Activated naive CD4-positive, alpha-beta T cell treated with Interleukin-2 at 50 U/mL for 16 hours (primary cell): Measurements from ENCODE around the gene CSGALNACT2.
"Not testable (repeated sequence)": the region's sequence is repeated elsewhere in the genome, so short reads cannot be mapped to it uniquely, and the experiment has no call there.

ENCODE experiments used
- DNase-seq: peaks from one replicate; pipeline ENCODE4 v3.0.0-alpha.2; 2020

Gene CSGALNACT2

DNA sequence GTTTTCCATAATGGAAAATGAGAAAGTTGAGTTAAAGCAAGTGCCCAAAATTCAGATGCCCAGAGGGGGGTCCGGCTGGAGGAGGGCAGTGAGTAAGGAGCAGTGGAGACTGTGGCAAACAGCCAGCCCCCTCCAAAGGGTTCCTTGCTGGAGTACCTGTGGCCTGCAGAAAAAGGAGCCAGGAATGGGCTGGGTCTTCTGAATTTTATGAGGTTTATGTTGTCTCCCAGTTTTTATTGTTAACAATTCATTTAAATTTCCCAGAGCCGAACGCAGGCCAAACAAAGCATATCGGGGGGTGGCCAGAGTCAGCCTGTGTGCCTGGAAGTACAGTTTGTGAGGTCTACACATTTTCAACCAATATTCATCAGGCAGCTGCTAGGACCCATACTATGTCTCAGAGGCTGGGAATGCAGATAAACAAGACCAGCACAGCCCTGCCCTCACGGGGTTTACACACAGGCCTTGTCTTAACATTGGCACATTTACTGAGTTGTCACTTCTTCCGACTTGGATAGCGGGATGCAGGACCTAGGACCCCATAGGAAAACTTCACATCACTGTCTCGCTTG lies 12.9 kb upstream of the CSGALNACT2 start:
- no peak for DNase-seq

DNA sequence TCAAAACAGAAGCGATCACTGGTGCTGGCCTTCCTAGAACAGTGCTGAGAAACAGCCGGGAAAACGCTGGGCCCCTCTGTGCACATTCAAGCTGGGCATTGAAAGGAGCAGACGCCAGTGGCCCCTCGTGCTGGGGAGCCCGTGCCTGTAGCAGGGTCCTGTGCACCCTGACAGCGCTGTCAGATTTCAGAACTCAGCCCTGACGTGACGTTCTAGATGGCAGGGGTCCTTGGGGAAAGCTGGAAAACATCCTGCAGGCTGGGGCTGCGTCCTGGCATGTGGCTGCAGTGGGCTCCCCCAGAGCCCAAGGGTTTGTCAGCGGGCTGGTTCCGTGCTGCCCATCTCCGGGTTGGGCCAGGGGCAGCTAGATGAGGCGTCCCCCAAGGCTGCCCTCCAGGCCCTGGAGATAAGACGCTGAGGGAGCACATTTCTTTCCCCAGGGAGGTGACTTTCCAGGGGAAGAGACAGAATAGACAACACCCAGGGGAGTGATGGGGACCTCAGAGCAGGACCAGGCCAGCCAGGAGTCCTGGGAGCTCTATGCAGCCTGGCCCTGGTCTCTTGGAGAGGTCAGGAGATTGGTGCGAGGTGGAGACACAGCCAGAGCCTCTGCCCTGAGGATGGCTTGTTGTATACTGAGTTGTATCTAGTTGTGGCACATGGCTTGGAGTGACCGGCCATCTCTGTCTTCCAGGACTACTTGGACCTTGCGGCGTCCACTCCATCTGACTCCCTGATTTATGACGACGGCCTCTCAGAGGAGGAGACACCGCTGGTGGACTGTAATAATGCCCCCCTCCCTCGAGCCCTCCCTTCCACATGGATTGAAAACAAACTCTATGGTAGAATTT lies 12.1 kb upstream of the CSGALNACT2 start:
- no peak for DNase-seq

DNA sequence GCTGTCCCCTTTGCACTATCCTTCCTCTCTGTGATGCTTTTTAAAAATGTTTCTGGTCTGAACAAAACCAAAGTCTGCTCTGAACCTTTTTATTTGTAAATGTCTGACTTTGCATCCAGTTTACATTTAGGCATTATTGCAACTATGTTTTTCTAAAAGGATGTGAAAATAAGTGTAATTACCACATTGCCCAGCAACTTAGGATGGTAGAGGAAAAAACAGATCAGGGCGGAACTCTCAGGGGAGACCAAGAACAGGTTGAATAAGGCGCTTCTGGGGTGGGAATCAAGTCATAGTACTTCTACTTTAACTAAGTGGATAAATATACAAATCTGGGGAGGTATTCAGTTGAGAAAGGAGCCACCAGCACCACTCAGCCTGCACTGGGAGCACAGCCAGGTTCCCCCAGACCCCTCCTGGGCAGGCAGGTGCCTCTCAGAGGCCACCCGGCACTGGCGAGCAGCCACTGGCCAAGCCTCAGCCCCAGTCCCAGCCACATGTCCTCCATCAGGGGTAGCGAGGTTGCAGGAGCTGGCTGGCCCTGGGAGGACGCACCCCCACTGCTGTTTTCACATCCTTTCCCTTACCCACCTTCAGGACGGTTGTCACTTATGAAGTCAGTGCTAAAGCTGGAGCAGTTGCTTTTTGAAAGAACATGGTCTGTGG lies 11.4 kb upstream of the CSGALNACT2 start:
- DNase-seq, result no peak

DNA sequence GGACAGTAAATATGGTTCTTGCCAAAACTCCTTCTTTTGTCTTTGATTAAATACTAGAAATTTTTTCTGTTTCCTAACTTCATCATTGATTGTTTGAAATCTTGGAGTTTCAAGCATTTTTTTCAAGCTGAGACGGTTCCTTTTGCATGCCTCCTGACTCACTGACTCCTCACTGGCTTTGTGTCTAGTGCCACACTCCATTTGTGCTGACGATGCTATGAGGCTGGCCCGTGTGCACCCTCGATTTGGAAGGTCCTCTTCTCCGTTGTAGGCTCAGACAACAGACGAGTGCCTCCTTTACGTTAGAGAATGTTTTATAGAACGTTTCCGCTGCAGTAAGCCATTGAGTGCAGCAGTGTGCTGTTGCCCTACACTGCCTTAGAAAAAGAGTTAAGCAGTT lies 10.8 kb upstream of the CSGALNACT2 start:
- no peak for DNase-seq

DNA sequence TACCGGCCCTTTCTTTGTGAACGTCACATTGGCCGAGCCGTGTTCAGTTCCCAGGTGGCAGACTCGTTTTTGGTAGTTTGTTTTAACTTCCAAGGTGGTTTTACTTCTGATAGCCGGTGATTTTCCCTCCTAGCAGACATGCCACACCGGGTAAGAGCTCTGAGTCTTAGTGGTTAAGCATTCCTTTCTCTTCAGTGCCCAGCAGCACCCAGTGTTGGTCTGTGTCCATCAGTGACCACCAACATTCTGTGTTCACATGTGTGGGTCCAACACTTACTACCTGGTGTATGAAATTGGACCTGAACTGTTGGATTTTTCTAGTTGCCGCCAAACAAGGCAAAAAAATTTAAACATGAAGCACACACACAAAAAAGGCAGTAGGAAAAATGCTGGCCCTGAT lies 9.9 kb upstream of the CSGALNACT2 start:
- DNase-seq, result no peak

DNA sequence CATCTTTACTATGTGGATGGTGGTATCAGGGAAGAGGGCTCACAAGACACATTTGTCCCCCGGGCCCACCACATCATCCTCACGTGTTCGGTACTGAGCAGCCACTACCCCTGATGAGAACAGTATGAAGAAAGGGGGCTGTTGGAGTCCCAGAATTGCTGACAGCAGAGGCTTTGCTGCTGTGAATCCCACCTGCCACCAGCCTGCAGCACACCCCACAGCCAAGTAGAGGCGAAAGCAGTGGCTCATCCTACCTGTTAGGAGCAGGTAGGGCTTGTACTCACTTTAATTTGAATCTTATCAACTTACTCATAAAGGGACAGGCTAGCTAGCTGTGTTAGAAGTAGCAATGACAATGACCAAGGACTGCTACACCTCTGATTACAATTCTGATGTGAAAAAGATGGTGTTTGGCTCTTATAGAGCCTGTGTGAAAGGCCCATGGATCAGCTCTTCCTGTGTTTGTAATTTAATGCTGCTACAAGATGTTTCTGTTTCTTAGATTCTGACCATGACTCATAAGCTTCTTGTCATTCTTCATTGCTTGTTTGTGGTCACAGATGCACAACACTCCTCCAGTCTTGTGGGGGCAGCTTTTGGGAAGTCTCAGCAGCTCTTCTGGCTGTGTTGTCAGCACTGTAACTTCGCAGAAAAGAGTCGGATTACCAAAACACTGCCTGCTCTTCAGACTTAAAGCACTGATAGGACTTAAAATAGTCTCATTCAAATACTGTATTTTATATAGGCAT lies 9.1 kb upstream of the CSGALNACT2 start:
- peak; percentile 37 for DNase-seq

DNA sequence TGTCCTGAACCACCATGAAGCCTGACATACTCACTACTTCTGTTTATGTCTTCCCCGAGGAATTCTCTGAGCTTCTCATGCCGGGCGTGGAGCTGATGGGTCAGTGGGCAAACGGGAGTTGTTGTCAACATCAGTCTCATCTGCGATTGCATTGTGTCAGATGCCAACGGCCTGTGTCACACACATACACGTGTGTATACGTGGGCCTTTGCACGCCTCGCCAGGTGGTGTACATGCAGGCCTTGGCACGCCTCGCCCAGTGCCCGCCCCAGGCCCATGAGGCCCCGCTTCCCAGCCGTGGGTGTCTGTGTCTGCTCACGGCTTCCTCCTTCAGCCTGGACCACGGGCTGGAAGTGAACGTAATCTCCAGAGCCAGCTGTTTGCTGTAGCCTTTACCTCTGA lies 7.5 kb upstream of the CSGALNACT2 start:
- DNase-seq, result no peak

DNA sequence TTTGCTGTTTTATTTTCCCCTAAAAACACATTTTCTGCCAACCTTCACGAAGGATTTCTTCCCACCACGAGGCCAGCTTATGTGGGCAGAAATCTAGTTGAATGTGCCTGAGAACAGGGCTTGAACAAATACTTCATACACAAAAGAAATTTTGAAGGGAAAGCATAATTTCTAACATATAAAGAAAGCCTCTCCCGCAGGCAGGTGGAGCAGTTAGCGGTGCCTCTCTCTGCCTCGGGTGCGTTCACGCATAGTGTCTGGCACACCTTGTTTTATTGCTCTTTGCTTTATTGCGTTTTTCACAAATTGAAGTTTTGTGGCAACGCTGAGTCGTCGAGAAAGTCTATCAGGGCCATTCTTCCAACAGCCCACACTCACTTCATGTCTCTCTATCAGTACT lies 7.0 kb upstream of the CSGALNACT2 start:
- DNase-seq, result no peak

DNA sequence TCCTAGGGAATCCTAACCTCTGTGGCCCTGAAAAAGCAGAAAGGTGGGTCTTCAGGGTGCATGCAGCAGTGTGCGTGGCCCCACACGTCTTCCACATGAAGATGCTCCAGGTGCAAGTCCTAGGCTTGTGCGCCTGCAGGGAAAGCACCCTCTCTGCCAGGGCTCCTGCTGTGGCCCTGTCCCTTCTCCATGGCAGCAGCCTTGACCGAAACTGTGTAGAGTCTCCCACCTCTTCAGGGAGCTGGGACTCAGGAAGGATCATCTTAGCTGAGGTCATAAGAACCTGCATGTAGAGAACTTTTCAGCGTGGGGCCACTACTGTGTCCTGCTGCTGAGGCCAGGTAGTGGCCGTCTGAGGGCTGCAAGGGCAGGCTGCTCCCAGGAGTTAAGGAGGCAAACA lies 6.3 kb upstream of the CSGALNACT2 start:
- DNase-seq, result no peak

DNA sequence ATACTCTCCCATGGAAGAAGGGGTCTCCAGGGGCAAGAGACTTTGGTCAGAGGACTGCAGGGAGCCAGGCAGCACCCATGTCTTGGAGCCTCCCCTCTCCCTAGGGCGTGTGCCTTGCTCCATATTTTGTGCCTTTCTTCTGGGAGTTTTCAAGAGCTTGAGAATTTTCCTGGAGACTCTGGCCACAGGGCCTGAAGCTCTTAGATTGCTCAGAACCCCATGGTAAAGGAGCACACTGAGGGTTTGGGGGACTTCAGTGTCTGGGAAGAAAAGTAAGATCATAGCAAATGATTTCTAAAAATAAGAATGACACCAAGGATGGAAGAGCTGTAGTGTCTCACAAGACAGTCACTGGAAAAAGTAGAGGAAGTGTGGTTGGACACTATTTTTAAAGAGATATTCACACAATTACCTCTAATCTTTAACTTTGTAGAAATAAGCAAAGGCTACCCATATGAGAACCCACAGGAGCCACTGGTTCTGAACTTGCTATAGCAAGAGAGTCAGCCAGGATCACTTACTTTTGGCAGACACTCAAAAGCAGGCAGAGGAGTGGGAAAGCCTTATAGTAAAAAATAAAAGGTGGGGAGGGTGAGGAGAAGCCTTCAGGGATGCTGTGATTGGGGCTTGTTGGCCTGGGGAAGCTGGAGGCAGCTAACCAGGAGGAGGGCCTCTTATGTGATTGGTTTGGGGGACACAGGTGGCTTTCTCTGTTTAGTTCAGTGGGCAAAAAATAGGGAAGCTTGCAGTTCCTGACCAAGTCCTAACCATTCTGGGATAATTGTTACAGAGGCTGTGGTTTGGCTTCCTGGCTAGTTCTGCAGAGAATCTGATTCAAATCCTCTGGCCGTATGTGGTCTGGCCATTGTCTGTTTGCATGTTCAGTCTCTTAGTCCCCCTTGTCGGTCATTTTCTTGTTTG lies 5.1 kb upstream of the CSGALNACT2 start:
- DNase-seq, result no peak

DNA sequence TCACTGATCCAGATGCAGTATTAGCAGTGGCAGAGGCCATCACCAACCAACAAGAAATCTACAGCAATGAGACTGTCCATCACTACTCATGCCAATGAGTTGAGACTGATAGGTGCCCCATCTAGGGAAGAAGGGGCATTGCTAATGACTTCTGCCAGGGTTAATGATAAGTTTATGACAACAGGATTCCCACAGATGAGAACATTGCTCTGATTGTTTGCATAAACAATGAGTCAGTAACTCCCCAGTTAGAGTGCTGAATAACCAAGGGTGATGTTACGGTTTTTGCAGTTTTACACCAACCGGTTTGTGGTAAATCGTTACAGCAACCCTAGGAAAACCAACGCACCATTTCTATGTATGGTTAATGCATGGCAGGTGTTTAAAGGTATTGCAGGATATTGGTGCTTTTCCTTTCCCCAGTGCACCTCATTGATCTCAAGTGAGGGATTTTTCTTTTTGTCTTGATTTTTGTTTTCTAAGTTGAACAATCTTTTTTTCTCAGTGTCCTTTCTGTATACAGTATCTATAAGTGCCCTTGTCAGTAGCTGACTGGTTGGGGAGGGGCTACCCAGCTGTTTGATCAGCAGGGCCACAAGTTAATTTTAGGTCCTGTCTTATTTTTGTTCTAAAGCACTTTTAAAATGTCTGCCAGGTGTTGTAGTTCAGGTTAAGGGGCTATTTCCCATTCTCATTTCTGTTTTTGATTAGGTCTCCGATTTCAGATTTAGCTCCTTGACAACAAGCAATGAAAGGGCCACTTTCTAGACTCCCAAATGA lies 3.9 kb upstream of the CSGALNACT2 start:
- DNase-seq, result no peak

DNA sequence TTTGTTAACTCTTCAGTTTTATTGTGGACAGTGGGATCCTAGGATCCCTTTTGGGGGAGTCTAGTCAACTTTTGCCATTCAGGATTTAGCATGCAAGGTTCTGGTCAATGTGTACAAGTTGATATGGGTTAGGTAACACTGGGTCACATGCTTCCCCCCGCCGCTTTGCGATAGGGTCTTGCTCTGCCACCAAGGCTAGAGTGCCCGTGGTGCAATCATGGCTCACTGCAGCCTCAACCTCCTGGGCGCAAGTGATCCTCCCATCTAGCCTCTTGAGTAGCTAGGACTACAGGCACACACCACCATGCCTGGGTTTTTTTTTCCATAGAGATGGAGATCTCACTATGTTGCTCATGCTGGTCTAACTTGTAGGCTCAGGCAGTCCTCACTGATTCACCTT lies 3.2 kb upstream of the CSGALNACT2 start:
- DNase-seq, result no peak

DNA sequence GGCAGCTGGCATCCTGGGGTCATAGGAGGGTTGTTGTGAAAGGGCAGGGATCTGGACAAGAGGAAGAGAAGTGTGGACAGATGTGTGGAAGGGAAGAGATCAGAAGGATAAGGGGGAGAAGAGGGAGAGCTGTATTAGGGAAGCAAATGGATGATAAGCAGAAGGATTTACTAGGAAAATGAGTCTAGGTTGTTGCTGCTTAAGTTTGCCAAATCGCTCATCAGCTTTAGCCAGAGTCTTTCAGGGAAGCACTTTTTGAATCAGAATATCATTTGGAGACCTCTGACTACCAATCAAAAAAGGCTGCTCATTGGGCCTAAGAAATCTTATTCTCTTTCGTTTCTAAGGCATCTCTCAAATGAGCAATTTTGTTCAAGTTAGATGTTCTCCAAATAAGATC lies 2.6 kb upstream of the CSGALNACT2 start:
- no peak for DNase-seq

DNA sequence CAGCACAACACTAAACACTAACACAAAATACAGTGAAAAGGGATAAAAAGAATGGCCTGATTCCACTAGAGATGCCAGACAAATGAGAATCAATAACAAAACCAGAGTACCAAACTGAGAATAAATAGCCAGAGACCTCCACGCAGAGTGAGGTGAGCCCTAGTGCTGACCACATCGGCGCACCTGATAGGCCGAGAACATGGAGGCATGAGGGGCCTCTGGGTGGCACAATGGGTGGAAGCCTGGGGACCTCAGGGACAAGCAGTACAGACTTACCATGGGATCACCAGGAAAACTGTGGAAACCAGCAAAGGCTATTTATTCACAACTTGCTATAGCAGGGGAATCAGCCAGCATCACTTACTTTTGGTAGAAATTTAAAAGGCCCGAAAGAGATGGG lies 1.8 kb upstream of the CSGALNACT2 start:
- no peak for DNase-seq

DNA sequence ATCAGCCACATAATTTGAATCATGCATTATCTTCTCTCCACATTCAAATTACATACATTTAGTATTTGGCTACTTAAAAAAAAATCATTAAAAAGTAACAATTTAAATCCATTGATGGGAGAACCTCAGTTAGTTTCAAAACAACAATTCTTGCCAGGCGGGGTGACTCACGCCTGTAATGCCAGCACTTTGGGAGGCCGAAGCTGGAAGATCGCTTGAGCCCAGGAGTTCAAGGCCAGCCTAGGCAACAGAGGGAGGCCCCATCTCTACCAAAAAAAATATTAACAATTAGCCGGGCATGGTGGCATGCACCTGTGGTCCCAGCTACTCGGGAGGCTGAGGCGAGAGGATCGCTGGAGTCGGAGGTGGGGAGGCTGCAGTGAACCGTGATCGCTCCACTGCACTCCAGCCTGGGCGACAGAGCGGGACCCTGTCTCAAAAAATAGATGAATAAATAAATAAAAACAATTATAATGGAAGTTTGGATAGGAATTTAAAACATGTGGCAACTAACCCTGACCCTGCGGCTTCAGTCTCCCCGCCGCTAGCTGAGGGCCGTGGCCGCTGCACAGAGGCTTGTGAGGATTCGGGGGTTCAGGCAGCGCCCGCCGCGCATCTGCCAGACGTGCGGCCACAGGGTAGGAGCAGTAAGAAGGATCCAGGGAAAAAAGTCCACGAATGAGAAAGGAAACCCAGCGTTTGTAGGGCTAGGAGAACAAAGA lies 1.1 kb upstream of the CSGALNACT2 start:
- no peak for DNase-seq

DNA sequence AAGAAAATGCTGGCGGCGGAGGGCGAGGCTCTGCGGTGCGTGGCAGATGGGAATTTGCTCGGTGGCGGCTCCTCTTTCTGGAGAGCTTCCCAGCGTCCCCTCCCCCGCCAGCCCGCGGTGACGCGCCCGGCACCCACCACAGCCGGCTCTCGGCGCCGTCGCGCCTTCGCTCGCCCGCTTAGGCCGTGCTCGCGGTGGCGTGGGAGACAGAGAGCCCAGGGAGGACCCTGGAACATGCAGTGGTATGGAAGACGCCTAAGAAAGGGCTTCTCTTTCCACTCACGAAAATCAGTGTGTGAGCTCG lies 576 bp upstream of the CSGALNACT2 start:
- DNase-seq, result peak; percentile 55

DNA sequence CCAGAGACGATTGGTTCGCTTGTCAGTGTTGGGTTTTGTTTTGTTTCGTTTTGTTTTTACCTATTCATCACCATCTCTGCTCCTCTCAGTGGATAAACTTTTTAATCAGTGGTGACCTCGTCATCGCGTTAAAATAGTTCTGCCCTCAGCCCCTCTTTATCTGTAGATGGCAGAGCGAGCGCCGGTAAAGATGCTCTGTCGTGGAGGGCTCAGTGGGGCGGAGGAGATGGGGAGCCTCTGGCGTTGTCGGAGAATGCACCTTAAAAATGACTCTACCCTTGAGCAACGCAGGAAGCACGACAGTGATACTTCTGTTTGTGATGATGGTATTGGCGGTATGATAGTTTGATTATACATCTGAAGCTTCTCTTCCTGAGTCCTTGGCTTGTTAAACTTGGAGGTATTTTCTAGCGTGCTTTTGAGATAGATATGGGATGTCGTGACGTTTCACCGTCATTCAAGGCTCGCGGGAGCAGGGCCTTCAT lies 554 bp downstream of the CSGALNACT2 start:
- DNase-seq, result peak; percentile 68

DNA sequence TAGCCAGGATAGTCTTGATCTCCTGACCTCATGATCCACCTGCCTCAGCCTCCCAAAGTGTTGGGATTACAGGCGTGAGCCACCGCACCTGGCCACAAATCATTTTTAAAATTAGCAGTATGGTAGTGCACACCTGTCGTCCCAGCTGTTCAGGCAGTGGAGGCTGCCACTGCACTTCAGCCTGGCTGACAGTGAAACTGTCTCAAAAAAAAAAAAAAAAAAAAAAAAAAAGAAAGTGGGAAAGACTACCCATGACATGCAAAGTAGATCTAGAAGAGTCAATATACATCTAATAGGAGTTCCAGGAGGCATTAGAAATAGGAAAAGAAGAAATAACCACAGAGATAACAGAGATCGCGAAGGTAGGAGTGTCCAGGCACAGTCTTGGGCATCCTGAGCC lies 3.2 kb downstream of the CSGALNACT2 start:
- DNase-seq, result no peak

DNA sequence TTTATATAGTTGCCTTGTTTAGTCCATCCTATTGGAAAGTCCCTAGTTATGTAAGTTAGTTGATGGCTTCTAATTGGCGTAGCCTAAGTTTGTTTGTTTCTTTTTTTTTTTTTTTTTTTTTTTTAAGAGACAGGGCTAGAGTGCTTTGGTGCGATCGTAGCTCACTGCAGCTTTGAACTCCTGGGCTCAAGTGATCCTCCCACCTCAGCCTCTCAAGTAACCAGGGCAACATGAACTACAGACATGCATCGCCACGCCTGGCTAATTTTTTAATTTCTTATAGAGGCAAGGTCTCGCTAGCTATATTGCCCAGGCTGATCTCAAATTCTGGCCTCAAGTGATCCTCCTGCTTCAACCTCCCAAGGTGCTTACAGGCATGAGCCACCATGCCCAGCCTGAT lies 7.1 kb downstream of the CSGALNACT2 start:
- DNase-seq, result no peak

DNA sequence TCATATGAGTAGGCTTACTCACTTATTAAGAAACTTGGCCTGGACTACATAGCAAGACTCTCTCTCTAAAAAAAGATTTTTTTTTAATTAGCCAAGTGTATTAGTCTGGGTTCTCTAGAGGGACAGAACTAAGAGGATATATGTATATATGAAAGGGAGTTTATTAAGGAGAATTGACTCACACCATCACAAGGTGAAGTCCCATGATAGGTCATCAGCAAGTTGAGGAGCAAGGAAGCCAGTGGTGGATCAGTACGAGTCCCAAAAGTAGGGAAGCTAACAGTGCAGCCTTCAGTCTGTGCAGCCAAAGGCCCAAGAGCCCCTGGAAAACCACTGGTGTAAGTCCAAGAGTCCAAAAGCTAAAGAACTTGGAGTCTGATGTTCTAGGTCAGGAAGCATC lies 7.7 kb downstream of the CSGALNACT2 start:
- DNase-seq, result not testable (repeated sequence)

DNA sequence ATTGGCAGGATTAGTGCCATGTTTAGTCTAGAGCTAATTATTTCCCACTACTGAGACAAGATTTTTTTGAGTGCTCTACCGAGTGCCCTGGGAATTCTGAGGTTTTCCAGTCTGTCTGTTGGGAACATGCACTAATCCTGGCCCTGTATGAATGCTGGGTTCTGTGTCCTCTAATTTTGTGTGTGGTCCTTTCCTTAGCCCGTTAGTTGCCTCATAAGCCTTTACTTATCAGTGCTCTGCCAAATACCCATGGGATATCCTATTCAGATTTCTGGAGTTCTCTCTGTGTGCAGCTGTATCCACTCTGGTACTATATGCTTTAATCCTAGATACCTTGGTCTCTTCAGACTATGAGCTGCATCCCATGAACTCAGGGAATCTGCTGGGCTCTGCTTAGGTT lies 13.1 kb downstream of the CSGALNACT2 start:
- DNase-seq, result no peak
